OCI-LY7 (cell line): ENCODE results near the gene ZNF367. TPM values are rescaled to one million over a fixed set of nuclear protein-coding genes. Genes with fewer than 3 reads are reported as not detected.

Experiments used
- BruUV-seq: library from RNA; stranded (reverse); fragments of 400-500 nt; replicated peaks from 2 replicates; lab custom pipeline; 2021; lab: Mats Ljungman, UMichigan
- CTCF ChIA-PET: fragments of 300-600 bp; sonication (Branson Sonifier 250); formaldehyde crosslinking; loops from one replicate; lab custom pipeline; 2022; ENCODE audit warnings: antibody characterized with exemption; ENCODE audit not compliant: unreplicated experiment; lab: Charles Lee
- POLR2A ChIA-PET: fragments of 300-600 bp; sonication (Branson Sonifier 250); formaldehyde crosslinking; loops from one replicate; lab custom pipeline; 2022; ENCODE audit warnings: antibody characterized with exemption; lab: Charles Lee
- DNase-seq: peaks from one replicate; pipeline ENCODE4 v3.0.0-alpha.2; 2015; ENCODE audit warnings: low spot score
- H2AFZ ChIP-seq: fragments of 200-600 bp; sonication (generic), shearing (Covaris generic); 2 replicates; pipeline ENCODE4 v1.6.1; 2014; ENCODE audit warnings: mild to moderate bottlenecking, antibody characterized with exemption, low read length, moderate library complexity
- H3K27ac ChIP-seq: fragments of 200-600 bp; sonication (generic); 2 replicates; pipeline ENCODE4 v1.5.1; 2014; ENCODE audit warnings: mixed run types, low read depth, mild to moderate bottlenecking, moderate library complexity, low read length, inconsistent platforms; ENCODE audit not compliant: poor library complexity, severe bottlenecking
- H3K36me3 ChIP-seq: fragments of 200-600 bp; sonication (generic); 2 replicates; pipeline ENCODE4 v1.6.1; 2014; ENCODE audit warnings: mild to moderate bottlenecking, antibody characterized with exemption, low read length, moderate library complexity, mixed read lengths; ENCODE audit not compliant: insufficient read depth
- H3K4me1 ChIP-seq: fragments of 200-600 bp; sonication (generic); 2 replicates; pipeline ENCODE4 v1.5.1; 2014; ENCODE audit warnings: mild to moderate bottlenecking, low read length; ENCODE audit not compliant: insufficient read depth, poor library complexity, severe bottlenecking
- H3K4me2 ChIP-seq: fragments of 200-600 bp; sonication (generic); 2 replicates; pipeline ENCODE4 v1.6.1; 2014; ENCODE audit warnings: mild to moderate bottlenecking, low read length
- H3K4me3 ChIP-seq: fragments of 200-600 bp; sonication (generic); 2 replicates; pipeline ENCODE4 v1.5.1; 2014; ENCODE audit warnings: mild to moderate bottlenecking, low read depth, low read length; ENCODE audit not compliant: poor library complexity, severe bottlenecking
- H3K79me2 ChIP-seq: fragments of 200-600 bp; sonication (generic); 2 replicates; pipeline ENCODE4 v1.6.1; 2016; ENCODE audit warnings: low read depth, mild to moderate bottlenecking, low read length, moderate library complexity, mixed read lengths; ENCODE audit not compliant: insufficient read depth
- H3K9me2 ChIP-seq: fragments of 200-600 bp; sonication (generic); 2 replicates; pipeline ENCODE4 v1.6.1; 2016; ENCODE audit warnings: mild to moderate bottlenecking, low read length, mixed read lengths; ENCODE audit not compliant: insufficient read depth
- H3K9me3 ChIP-seq: fragments of 200-600 bp; sonication (generic); 2 replicates; pipeline ENCODE4 v1.6.1; 2014; ENCODE audit warnings: mild to moderate bottlenecking, mixed run types, low read length, mixed read lengths
- H4K20me1 ChIP-seq: fragments of 200-600 bp; sonication (generic); 2 replicates; pipeline ENCODE4 v1.6.1; 2014; ENCODE audit warnings: mild to moderate bottlenecking, antibody characterized with exemption, low read length, moderate library complexity, mixed read lengths; ENCODE audit not compliant: insufficient read depth
- CTCF ChIP-seq: fragments of 200-600 bp; sonication (generic); conservative IDR thresholded peaks from 2 replicates; pipeline ENCODE4 v1.5.1; 2014; ENCODE audit warnings: mild to moderate bottlenecking, antibody characterized with exemption, low read length, moderate library complexity, mixed read lengths
- EZH2phosphoT487 ChIP-seq: fragments of 200-600 bp; sonication (generic); IDR thresholded peaks from 2 replicates; pipeline ENCODE4 v1.6.1; 2018; ENCODE audit warnings: low read depth, borderline replicate concordance, mild to moderate bottlenecking, mixed run types, antibody characterized with exemption, low read length, moderate library complexity, mixed read lengths
- intact Hi-C: fragments of 100-400 bp; cut with micrococcal nuclease; formaldehyde crosslinking; loops from one replicate; pipeline ENCODE4 v1.10.0; 2022; ENCODE audit not compliant: unreplicated experiment
- total RNA-seq, 2 experiments: library from RNA; depleted of rRNA in 1 of 2; stranded (reverse); fragments of >200 nt in 1 of 2; shearing (Covaris generic) in 1 of 2; gene quantifications; 2 replicates each; pipeline ENCODE4 v1.2.3, GENCODE V29; 2014 to 2022

The ZNF367 gene
- total RNA-seq, 2 experiments from 2014 or later = 24.6 to 35.1 TPM

DNA sequence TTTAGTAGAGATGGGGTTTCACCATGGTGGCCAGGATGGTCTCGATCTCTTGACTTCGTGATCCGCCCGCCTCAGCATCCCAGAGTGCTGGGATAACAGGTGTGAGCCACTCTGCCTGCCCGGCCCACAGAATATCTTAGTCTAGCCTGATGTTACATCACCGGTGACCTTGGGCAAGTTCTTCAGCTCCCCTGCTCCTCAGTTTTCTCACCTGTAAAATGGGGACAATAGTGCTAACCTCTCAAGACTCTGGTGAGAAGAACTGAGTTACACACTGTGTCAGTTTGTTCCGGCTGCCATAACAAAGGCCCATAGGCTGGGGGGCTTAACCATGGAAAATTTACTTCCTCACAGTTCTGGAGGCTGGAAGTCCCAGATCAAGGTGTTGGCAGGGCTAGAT lies 19.3 kb upstream of the ZNF367 start:
- DNase-seq = no peak
- BruUV-seq = no TSS peak
- no peaks in the 10 kb centered on the region for H4K20me1 ChIP-seq
- intact Hi-C loops = no loop called here
- CTCF ChIA-PET = no interaction called here
- H3K9me2 ChIP-seq = no peaks in the 10 kb centered on the region
- no peak overlapping the region for H3K4me3 ChIP-seq
- no peaks in the 10 kb centered on the region for H3K9me3 ChIP-seq
- H2AFZ ChIP-seq = no peak overlapping the region
- POLR2A ChIA-PET = interaction anchor here (0.6 to 0.9 kb wide), 2 partner anchors 12 to 227 kb away, joined by 3 to 4 read pairs; partner anchors contain the start of gene HABP4
- H3K36me3 ChIP-seq = no peaks in the 10 kb centered on the region
- no peak overlapping the region for H3K27ac ChIP-seq
- TF ChIP-seq CTCF (no peak), EZH2phosphoT487 (no peak)
- H3K4me1 ChIP-seq = no peaks in the 10 kb centered on the region
- H3K4me2 ChIP-seq = no peak overlapping the region
- H3K79me2 ChIP-seq = no peaks in the 10 kb centered on the region

- intact Hi-C loops = no loop called here
- H3K27ac ChIP-seq = no peak overlapping the region
- ChIA-PET CTCF (no interaction called here), POLR2A (interaction anchor here (0.8 to 1.2 kb wide), 2 partner anchors 15 to 44 kb away, joined by 3 read pairs; no protein-coding TSS in a partner anchor)
- H3K4me1 ChIP-seq = no peaks in the 10 kb centered on the region
- no peak overlapping the region for H3K4me2 ChIP-seq
- no peaks in the 10 kb centered on the region for H3K9me2 ChIP-seq
- TF ChIP-seq EZH2phosphoT487 (no peak), CTCF (no peak)
- no peaks in the 10 kb centered on the region for H3K36me3 ChIP-seq
- DNase-seq = no peak
- no peaks in the 10 kb centered on the region for H3K79me2 ChIP-seq
- H4K20me1 ChIP-seq = no peaks in the 10 kb centered on the region
- H3K9me3 ChIP-seq = no peaks in the 10 kb centered on the region
- H3K4me3 ChIP-seq = no peak overlapping the region
- no TSS peak for BruUV-seq
- H2AFZ ChIP-seq = no peak overlapping the region
Observed at GRCh38 chr9:96436456-96437126, 18.4 kb upstream of the ZNF367 start.

- Histone ChIP-seq H3K9me3 (no peaks in the 10 kb centered on the region), H3K27ac (no peak overlapping the region), H3K4me2 (no peak overlapping the region), H3K36me3 (no peaks in the 10 kb centered on the region), H3K4me3 (no peak overlapping the region), H3K79me2 (no peaks in the 10 kb centered on the region), H2AFZ (no peak overlapping the region), H3K4me1 (no peaks in the 10 kb centered on the region), H4K20me1 (no peaks in the 10 kb centered on the region), H3K9me2 (no peaks in the 10 kb centered on the region)
- intact Hi-C loops = no loop called here
- TF ChIP-seq EZH2phosphoT487 (no peak), CTCF (no peak)
- CTCF ChIA-PET = no interaction called here
- no peak for DNase-seq
- BruUV-seq = no TSS peak
- POLR2A ChIA-PET = interaction anchor here (0.8 to 1.2 kb wide), 2 partner anchors 16 to 43 kb away, joined by 3 read pairs; no protein-coding TSS in a partner anchor
Observed at GRCh38 chr9:96436063-96436455, 17.9 kb upstream of the ZNF367 start.
